Measurements from ENCODE around the gene GALR1. TPM values are rescaled to one million over a fixed set of nuclear protein-coding genes. Genes with fewer than 3 reads are reported as not detected.

GALR1 gene, protein sequence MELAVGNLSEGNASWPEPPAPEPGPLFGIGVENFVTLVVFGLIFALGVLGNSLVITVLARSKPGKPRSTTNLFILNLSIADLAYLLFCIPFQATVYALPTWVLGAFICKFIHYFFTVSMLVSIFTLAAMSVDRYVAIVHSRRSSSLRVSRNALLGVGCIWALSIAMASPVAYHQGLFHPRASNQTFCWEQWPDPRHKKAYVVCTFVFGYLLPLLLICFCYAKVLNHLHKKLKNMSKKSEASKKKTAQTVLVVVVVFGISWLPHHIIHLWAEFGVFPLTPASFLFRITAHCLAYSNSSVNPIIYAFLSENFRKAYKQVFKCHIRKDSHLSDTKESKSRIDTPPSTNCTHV
- total RNA-seq: under 0.01 TPM in 1 of 2 replicates, not detected in the other

DNA sequence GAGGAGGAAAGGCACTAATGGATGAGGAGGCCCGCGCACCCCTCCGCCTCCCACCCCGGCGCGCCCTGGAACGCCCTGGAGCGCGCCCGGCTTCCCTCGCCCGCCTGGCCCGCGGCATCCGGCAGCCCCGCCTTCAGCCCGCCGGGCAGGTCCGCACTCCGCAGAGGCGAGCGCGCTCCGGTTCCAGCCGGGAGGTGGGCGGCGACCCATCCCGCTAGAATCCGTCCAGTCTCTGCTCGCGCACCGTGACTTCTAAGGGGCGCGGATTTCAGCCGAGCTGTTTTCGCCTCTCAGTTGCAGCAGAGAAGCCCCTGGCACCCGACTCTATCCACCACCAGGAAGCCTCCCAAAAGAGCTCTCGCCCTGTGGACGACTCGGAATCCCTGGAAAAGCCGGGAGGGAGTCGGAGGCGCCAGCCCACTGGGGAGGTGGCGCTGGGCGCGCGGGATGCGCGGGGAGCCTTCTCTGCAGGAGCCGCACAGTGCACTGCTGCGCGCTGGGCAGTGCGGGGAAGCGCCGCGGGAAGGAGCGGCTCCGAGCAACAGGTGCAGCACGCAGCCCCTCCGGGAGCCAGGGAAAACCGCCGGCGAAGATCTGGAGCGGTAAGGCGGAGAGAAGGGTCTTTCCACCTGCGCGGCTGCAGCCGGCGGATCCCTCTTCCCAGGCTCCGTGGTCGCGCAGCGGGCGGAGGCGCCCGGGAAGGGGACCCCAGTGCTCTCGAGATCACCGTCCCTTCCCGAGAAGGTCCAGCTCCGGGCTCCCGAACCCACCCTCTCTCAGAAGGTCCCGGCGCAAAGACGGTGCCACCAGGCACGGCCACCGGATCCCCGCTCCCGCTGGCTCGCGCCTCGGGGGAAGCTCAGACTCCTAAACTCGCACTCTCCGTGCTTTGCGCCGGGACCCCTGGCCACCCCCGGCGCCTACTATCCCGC, at the start of gene GALR1:
GALR1 (plus strand) TSS at position 280 of the 932 bp plus-strand sequence. CDS start 701 bp downstream, outside the sequence.

Other genes starting within 250 kb of the GALR1 start
- gene MBP, start 117.1 kb upstream of the GALR1 start, total RNA-seq: 3.8 and 14.4 TPM in 2 replicates